Measurements from ENCODE around the gene CA14. TPM values are rescaled to one million over a fixed set of nuclear protein-coding genes. Genes with fewer than 3 reads are reported as not detected.

The CA14 gene
- total and polyA plus RNA-seq, 9 of the 15 experiments (the other 6 are each of a cell fraction or from before 2014, with no cell fraction given): 0.13 to 0.57 (median 0.26) TPM; not detected in 1

- Histone ChIP-seq H4K20me1 (replicated peaks; ENCODE audit: control insufficient read depth, insufficient read depth, low read length) (no peaks in the 10 kb centered on the region), H3K79me2 (ENCODE audit: control insufficient read depth, insufficient read depth, low read length) (peaks cover 33% of the 10 kb centered on the region), H2AFZ (ENCODE audit: low read depth, low read length) (no peak overlapping the region), H3K9me1 (ENCODE audit: control insufficient read depth, insufficient read depth, low read length) (no peaks in the 10 kb centered on the region), H3K9ac (ENCODE audit: insufficient read depth in 1 of 2, low read depth in 2 of 2, low read length in 2 of 2) (no peak overlapping the region), H3K9me3 (replicated peaks; ENCODE audit: control insufficient read depth, insufficient read depth, low read depth, low read length) (no peaks in the 10 kb centered on the region), H3K27ac (ENCODE audit: extremely low read depth, low read depth, low read length) (no peak overlapping the region), H3K4me1 (replicated peaks in 1 of 2; ENCODE audit: control insufficient read depth in 2 of 2, insufficient read depth in 2 of 2, low read length in 2 of 2) (peaks cover 0 to 6% of the 10 kb centered on the region in 2 experiments; a peak in 2 of 5 replicates), H3K36me3 (ENCODE audit: control insufficient read depth, insufficient read depth, low read length) (peaks cover 79% of the 10 kb centered on the region), H3K27me3 (ENCODE audit: control insufficient read depth in 2 of 2, insufficient read depth in 2 of 2, low read length in 2 of 2) (no peaks in the 10 kb centered on the region), H3K4me2 (ENCODE audit: insufficient read depth, low read length) (no peak overlapping the region), H3K4me3 (no peak overlapping the region)
- CTCF ChIA-PET (ENCODE audit: low intra/inter-chr PET ratio): no interaction called here
- FAIRE-seq (no peak), ATAC-seq (no peak), DNase-seq (ENCODE audit: extremely low read depth in 1 of 4, low spot score in 3 of 4) (no peak)
- BruUV-seq (replicated peaks): no TSS peak
- 92% methylated on average over 3 of the region's 3 CpGs for WGBS (ENCODE audit: insufficient coverage, low coverage, missing lambda C conversion rate)
- in situ Hi-C loops (cut with MboI) (no loop called here), intact Hi-C loops (cut with micrococcal nuclease) (no loop called here)
- POLR2A ChIA-PET: interaction anchor here (0.6 kb wide), 1 partner anchor 411 kb away, joined by 4 read pairs; no protein-coding TSS in a partner anchor
- TF ChIP-seq ETV1 (tag; conservative IDR thresholded peaks at IDR 0.05; ENCODE audit: low read depth): no peak
- no peak for TF ChIP-seq ZNF561 (CRISPR knock-in tag; conservative IDR thresholded peaks at IDR 0.05)
- no peak for TF ChIP-seq CREM (IDR thresholded peaks at IDR 0.05; ENCODE audit: low read depth)
- TF ChIP-seq RBM15 (IDR thresholded peaks at IDR 0.05; ENCODE audit: insufficient read depth, low read length): no peak
- TF ChIP-seq CHD4 (IDR thresholded peaks at IDR 0.05; ENCODE audit: insufficient read depth, insufficient replicate concordance, low read depth, low read length, poor library complexity, severe bottlenecking): no peak
- no peak for TF ChIP-seq BCL6 (CRISPR knock-in tag; IDR thresholded peaks at IDR 0.05)
- TF ChIP-seq CREB1 (IDR thresholded peaks at IDR 0.05): no peak
- TF ChIP-seq CREB1 (CRISPR knock-in tag; IDR thresholded peaks at IDR 0.05): no peak
- TF ChIP-seq NCOA2 (IDR thresholded peaks at IDR 0.05; ENCODE audit: partially characterized antibody in 2 of 2): no peak
- TF ChIP-seq, protein P1, sequence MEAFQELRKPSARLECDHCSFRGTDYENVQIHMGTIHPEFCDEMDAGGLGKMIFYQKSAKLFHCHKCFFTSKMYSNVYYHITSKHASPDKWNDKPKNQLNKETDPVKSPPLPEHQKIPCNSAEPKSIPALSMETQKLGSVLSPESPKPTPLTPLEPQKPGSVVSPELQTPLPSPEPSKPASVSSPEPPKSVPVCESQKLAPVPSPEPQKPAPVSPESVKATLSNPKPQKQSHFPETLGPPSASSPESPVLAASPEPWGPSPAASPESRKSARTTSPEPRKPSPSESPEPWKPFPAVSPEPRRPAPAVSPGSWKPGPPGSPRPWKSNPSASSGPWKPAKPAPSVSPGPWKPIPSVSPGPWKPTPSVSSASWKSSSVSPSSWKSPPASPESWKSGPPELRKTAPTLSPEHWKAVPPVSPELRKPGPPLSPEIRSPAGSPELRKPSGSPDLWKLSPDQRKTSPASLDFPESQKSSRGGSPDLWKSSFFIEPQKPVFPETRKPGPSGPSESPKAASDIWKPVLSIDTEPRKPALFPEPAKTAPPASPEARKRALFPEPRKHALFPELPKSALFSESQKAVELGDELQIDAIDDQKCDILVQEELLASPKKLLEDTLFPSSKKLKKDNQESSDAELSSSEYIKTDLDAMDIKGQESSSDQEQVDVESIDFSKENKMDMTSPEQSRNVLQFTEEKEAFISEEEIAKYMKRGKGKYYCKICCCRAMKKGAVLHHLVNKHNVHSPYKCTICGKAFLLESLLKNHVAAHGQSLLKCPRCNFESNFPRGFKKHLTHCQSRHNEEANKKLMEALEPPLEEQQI (IDR thresholded peaks at IDR 0.05): no peak
- TF ChIP-seq, protein P2, sequence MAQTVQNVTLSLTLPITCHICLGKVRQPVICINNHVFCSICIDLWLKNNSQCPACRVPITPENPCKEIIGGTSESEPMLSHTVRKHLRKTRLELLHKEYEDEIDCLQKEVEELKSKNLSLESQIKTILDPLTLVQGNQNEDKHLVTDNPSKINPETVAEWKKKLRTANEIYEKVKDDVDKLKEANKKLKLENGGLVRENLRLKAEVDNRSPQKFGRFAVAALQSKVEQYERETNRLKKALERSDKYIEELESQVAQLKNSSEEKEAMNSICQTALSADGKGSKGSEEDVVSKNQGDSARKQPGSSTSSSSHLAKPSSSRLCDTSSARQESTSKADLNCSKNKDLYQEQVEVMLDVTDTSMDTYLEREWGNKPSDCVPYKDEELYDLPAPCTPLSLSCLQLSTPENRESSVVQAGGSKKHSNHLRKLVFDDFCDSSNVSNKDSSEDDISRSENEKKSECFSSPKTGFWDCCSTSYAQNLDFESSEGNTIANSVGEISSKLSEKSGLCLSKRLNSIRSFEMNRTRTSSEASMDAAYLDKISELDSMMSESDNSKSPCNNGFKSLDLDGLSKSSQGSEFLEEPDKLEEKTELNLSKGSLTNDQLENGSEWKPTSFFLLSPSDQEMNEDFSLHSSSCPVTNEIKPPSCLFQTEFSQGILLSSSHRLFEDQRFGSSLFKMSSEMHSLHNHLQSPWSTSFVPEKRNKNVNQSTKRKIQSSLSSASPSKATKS (CRISPR knock-in tag; IDR thresholded peaks at IDR 0.05): no peak
- TF ChIP-seq, protein P3, sequence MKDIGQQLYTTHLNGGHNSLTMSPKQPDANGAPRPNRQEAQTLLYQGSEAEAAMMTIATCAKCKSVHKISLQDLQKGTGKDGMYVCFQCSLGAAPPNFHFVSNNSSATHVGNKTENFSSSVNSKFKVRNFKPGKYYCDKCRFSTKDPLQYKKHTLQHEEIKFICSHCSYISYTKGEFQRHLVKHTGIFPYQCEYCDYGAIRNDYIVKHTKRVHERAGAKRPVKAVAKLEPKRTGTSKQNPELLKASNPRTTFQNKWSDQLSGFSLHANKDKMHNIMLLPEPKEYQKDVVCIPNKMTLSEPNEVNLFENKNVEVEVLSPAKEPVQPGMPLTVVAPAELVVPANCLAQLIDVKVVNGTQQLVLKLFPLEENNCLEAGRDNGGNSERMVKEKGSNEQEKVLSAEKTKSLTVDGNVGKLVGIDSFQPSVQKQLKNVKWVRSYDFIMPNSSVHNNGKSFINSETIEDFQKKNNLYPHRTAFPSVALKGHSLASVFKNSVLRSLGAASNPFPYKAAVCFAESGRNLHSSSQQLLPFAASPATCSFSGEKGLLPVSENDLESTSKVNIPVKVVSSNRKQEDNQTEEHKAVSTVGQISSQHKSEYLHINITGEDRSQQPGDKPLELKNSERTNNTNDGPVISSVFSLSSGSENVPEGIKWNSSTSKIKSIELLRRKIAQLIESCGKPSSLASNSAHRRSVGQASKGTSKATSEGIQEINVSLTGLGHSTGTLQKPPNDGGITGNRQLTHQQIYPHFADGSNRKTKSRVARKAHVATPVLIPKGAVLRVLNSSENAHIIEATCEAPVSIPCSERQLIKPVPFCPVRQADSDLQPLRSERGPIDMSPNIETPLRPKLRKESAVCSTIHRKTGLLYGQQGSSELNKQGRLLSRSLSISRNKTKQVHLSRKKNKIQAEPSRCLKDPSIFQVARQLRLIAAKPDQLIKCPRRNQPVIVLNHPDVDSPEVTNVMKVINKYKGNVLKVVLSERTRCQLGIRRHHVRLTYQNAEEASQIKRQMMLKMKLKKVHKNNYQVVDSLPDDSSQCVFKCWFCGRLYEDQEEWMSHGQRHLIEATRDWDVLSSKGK (CRISPR knock-in tag; IDR thresholded peaks at IDR 0.05): no peak
- no peak for TF ChIP-seq ZNF778 (CRISPR knock-in tag; IDR thresholded peaks at IDR 0.05)
- TF ChIP-seq ZNF311 (CRISPR knock-in tag; IDR thresholded peaks at IDR 0.05): no peak
- no peak for TF ChIP-seq TEAD4 (IDR thresholded peaks at IDR 0.05; ENCODE audit: low read length)
- TF ChIP-seq TEAD4 (CRISPR knock-in tag; IDR thresholded peaks at IDR 0.05; ENCODE audit: borderline replicate concordance): no peak
Observed at GRCh38 chr1:150299716-150300115, 42.1 kb downstream of the CA14 start.

Data from K562 (cell line).